ENCODE measurements around the gene KPNA1.
A peak's percentile ranks its signal among the peaks of the same experiment; 100 is the strongest.
"Not testable (repeated sequence)": the region's sequence is repeated elsewhere in the genome, so short reads cannot be mapped to it uniquely, and the experiment has no call there.

KPNA1 gene

DNA sequence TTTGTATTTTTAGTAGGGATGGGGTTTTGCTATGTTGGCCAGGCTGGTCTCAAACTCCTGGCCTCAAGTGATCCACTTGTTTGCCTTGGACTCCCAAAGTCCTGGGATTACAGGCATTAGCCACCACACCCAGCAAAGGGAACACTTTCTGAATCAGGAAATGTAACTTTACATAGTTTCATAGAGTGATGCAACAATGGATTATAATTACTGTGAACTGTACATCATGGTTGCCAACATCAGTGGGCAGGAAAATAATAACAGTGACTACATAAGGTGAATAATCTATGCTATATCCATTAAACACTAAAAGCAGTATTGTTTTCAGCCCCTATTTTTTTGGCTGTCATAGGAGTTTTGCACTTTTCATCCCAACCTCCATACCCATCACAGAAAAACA is 5.0 kb upstream of the KPNA1 start:
- no peak for DNase-seq (ENCODE audit: low spot score)

DNA sequence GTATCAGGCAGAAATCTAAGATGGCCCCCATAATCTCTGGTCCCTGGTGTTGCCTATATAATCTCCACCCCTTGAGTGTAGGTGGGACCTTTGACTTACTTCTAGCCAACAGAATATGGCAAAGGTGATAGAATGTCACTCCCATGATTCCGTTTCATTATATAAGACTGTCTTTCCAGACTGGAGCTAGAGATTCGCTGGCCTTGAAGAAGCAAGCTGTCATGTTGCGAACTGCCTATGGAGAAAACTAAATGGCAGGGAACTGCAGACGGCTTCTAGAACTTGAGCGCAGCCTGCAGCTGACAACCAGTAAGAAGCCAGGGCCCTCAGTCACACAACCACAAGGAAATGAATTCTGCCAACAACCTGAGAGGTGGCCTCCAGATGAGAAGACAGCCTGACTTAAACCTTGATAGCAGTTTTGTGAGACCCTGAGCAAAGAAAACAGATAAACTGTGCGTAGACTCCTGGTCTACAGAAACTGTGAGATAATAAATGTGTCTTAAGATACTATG is 2.2 kb upstream of the KPNA1 start:
- no peak for DNase-seq (ENCODE audit: low spot score)

DNA sequence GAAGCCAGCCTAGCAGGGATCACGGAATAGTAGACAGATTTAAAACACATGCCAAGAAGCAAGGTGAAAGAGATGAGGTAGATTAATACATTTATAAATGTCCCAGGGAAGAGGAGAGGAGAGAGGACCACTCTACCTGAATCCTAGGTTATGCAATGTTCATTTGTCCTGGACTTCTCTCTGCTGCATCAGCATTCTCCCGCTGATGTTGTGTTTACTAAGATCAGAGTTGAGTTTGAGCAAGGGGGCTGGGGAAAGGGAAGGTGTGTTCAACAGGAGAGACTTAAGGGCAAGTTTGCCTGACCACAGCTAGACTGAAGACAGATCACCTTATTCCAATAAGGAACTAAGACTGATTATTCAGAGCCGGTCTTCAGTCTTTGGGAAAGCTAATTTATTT is 1.1 kb upstream of the KPNA1 start:
- DNase-seq (ENCODE audit: low spot score) = no peak

DNA sequence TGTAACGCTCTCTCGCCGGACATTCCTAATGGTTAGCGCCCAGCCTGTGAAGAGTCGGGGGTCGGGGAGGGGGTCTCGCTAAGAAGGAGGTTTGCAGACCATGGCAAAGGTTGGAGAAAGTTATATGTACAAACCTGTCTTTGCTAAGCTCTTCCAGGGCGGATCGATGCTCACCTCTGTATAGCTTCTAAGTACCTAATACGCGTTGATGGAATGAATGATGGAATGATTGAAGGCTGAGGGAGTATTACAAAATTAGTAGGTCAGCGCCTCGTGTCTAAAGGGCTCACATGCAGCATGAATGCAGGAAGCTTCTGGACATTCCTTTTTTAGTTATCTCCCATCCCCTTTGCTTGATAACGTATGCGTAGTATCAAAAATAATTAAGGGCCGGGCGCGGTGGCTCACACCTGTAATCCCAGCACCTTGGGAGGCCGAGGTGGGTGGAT is 305 bp upstream of the KPNA1 start:
- no peak for DNase-seq (ENCODE audit: low spot score)

DNA sequence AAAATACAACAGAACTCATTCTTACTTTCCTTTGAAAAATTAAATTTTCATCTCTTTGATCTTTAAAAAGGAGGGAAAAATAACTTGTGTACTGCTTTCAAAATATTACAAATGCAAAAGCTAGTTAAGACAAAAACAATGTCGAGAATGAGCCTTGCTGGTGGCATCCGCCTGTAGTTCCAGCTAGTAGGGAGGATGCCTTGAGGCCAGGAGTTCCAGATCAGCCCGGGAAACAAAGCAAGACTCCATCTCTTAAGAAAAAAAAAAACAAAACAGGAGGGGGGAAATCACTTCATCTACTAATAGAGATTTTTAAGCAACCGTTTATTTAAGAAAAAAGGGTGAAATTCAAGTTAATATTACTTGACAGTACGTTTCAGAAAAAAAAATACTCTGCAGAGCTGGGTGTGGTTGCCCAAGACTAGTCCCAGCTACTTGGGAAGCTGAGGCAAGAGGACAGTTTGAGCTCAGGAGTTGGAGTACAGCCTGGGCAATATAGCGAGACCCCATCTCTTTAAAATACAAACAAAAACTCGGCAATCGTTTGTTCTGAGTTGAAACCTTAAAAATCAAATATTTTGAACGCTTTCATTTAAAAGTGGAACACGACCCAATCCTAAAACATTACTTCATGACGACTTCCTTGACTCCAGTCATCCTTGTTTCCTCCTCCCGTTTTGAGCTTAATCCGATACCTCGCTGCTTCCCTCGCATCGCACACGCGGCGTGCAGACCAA is 1.2 kb downstream of the KPNA1 start:
- DNase-seq (ENCODE audit: low spot score) = no peak

DNA sequence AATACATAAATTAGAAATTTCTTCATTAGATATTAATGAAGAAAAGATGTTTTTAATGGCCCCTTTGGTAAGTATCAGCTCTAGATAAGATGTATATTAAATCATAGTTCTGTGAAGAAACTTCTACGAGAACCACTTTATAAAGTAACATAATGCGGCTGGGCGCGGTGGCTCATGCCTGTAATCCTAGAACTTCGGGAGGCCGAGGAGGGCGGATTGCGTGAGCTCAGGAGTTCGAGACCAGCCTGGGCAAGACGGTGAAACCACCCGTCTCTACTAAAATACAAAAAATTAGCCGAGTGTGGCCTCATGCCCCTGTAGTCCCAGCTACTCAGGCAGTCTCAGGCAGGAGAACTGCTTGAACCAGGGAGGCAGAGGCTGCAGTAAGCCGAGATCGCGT is 2.5 kb downstream of the KPNA1 start:
- no peak for DNase-seq (ENCODE audit: low spot score)

DNA sequence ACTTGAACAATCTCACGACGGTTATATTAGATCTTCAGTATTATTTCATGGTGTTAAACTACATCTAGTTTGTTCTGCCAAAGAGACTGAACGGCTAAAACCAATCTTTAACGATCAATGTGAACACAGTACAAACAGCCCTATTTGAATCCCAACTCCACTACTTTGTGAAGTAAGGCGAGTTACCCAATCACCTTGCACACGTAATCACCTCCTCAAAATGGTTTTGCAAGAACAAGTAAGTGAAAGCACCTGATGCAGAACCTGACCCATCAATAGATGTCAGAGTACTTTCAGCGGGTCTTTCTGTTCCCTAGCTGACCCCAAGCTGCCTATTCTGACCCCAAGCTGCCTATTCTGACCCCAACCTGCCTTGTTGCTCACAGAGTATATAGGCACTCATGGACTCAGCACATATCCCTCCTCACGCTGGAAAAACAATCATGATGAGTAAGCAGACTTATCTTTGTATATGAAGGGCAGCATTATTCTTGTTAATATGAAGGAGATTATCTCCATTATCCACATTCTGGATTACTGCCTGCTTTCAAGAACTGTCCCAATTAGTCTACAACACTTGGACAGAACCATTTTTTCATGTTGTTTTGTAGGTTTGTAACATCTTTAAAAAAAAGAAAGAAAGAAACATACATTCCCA is 3.7 kb downstream of the KPNA1 start:
- no peak for DNase-seq (ENCODE audit: low spot score)

DNA sequence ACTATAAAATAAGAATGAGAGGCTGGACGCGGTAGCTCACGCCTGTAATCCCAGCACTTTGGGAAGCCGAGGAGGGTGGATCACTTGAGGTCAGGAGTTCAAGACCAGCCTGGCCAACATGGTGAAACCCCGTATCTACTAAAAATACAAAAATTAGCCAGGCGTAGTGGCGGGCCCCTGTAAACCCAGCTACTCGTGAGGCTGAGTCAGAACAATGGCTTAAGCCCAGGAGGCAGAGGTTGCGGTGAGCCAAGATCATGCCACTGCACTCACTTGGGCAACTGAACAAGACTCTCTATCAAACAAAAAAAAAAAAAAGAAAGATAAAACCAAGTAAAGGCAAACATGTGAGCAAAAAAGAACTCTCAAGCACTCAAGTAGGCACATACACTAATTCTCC is 5.8 kb downstream of the KPNA1 start:
- not testable (repeated sequence) for DNase-seq (ENCODE audit: low spot score)

DNA sequence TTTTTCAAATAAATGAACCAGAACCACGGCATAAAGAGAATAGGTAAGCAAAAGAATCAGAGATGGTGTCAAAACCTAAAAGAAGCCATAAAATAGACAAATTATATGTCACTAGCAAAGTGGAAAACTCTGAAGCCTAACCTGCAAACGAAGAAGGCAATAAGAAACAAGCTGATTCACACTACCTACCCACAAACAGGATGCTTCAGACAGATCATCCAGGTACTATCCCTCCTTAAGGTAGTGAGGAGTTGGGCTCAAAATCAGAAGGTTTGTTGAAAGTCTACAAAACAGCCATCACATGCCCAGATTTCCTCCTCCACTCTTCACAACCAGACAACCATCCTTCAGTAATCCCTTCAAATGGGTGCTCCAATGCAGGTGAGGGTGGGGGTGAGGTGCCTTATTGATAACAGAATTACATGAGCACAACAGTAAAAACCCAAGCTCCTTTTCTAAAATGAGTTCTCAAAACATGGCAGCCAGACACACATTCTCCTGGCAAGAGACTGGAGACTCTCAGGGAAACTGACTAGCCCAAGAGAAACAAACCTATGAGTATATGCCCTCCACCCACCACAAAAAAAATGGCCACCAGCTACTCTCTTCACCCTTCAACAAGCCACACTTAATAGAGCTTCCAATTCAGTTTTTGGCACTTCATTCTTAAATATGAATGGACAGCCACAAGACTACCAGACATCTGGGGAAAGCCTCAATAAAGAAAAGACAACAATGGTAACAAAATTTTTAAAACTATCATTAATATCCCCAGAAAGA is 6.4 kb downstream of the KPNA1 start:
- DNase-seq (ENCODE audit: low spot score) = no peak

DNA sequence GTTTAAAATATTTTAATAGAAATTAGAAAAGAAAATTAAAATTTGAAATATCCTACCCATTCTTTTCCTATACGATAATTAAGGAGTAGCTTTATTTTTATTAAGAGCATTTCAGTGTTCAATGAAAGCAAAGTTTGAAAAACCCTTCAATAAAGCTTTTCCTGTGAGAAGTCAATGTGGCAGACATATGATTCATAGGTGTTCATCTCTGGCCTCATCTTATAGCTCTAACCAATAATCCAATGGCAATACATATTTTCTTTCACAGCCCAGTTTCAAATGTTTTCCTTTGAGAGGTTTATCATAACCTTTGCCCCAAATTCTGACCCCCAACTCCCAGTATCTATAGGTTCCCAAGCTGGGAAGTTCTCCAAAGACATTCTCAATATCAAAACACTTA is 8.3 kb downstream of the KPNA1 start:
- DNase-seq (ENCODE audit: low spot score) = no peak

DNA sequence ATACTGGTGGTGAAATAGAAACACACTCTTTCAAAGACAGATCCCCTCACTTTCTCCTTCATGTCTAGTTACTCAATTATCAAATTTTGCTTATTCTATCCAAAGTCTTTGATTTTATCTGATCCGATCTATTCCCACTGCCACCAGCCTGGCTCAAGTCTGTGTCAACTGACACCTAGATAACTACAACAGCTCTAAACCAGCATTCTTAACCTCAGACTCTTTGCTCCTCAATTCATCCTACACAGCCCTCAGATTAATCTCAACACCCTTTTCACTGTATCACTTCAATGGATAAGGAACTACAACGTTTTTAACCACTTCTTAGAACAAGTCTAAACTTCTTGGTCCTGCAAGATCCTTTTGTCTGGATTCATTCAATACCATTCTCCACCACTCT is 9.1 kb downstream of the KPNA1 start:
- DNase-seq (ENCODE audit: low spot score) = no peak

DNA sequence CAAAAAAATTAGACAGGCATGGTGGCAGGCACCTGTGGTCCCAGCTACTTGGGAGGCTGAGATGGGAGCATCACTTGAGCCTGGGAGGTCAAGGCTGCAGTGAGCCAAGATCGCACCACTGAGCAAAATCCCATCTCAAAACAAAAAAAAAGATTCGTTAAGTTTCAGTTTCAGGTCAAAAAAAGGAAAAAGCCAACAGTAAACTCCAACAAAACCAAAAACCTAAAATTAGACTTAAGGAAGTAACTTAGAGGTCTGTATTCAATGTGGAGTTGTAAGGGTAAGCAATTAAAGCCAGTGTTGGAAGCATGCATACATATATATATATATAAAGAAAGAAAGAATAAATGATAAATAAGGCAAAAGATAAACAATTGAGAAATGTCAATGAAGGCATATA is 11.8 kb downstream of the KPNA1 start:
- DNase-seq (ENCODE audit: low spot score) = peak; percentile 14

DNA sequence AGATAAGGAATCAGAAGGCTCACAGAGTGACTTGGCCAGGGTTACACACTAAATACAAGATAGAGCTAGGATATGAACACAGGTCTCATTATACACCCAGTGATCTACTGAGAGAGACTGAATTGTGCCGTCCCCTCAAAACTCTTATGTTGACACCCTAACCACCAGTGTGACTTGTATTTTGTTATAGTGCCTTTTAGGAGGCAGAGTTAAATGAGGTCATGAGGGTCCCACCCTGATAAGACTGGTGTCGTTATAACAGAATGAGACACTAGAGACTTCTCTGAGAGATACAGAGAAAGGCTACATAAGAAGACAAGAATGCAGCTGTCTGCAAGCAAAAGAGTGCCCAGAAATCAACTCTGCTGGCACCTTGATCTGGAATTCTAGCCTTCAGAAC is 12.6 kb downstream of the KPNA1 start:
- no peak for DNase-seq (ENCODE audit: low spot score)

DNA sequence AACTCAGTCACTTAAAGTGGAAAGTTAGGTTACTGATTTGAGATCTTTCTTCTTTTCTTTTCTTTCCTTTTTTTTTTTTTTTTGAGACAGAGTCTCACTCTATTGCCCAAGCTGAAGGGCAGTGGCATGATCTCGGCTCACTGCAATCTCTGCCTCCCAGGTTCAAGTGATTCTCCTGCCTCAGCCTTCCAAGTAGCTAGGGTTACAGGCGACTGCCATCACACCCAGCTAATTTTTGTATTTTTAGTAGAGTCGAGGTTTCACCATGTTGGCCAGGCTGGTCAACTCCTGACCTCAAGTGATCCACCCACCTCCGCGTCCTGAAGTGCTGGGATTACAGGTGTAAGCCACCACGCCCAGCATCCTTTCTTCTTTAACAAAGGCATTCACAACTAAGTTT is 13.8 kb downstream of the KPNA1 start:
- DNase-seq (ENCODE audit: low spot score) = not testable (repeated sequence)

DNA sequence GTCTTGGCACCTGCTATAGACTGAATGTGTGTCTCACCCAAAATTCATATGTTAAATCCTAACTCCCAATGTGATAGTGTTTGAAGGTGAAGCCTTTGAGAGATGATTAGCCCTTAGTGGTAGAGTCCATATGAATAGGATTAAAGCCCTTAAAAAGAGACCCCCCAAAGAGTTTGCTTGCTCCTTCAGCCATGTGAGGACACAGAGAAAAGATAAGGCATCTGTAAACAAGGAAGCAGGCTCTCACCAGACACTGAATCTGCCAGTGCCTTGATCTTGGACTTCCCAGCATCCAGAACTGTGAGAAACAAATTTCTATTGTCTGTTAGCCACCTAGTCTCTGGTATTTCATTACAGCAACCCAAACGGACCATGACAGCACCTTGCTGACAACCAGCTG is 16.6 kb downstream of the KPNA1 start:
- no peak for DNase-seq (ENCODE audit: low spot score)

DNA sequence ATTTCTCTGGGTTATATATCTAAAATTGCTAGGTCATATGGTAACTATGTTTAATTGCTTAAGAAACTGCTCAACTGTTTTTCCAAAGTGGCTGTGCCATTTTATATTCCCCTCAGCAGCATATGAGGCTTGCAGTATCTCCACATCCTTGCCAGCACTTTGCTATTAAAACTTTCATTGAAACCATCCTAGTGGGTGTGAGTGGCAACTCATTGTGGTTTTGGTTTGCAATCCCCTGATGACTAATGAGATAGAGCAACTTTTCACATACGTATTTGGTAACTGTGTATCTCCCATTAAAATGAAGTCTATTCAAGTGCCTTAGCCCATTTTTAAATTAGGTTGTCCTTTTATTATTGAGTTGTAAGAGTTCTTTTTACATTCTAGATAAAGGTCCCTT is 17.3 kb downstream of the KPNA1 start:
- no peak for DNase-seq (ENCODE audit: low spot score)

DNA sequence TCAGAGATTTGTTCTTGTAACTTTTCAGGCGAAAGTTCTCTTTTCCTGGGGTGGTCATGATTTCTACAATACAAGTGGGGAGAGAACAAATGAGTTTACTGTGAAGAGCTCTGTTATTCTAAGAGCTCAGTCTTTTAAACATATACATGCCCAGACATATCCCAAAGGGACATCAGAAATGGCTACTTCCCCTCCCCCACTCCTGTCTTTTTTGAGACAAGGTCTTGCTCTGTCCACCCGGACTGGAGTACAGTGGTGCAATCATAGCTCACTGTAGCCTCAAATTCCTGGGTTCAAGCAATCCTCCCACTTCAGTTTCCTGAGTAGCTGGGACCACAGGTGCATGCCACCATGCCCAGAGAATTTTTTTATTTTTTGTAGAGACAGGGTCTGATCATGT is 18.2 kb downstream of the KPNA1 start:
- no peak for DNase-seq (ENCODE audit: low spot score)

DNA sequence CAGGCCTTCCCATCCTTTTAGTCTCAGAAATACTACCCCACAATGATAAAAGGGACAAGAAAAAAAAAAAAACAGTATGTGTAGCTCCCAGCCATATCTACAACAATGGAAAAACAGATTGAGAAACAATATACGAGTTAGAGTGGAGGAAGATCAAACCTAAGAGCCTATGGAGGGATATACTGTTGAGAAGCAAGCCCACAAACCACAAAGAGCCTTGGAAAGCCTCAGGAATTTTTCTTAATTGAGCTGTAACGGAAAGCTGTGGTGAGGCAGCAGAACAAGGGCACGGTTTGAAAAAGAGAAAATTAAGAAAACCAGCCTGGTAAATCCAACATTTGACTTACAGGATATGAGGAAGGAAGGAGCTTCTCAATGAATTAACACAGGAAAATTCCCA is 21.4 kb downstream of the KPNA1 start:
- no peak for DNase-seq (ENCODE audit: low spot score)

DNA sequence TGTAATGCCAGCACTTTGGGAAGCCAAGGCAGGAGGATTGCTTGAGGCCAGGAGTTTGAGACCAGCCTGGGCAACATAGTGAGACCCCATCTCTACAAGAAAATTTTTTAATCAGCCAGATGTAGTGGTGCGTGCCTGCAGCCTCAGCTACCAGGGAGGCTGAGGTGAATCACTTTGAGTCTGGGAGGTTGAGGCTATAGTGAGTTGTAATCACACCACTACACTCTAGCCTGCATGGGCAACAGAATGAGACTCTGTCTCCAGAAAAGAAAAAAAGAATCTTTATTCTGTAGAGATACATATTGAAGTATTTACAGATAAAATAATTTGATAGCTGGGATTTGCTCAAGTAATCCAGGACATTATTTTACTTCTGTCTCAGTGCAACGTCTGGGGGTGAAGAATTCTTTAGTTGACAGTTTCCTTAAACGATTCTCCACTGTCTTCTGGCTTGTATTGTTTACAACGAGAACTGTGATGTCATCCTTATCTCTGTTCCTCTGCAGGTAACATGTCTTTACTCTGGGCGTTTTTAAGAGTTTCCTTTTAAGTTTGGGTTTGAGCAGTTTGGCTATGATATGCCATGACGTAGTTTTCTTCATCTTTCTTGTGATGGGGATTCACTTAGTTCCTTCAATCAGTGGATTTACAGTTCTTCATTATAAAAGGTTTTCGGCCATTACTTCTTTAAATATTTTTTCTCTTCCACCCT is 26.3 kb downstream of the KPNA1 start:
- DNase-seq (ENCODE audit: low spot score) = no peak

DNA sequence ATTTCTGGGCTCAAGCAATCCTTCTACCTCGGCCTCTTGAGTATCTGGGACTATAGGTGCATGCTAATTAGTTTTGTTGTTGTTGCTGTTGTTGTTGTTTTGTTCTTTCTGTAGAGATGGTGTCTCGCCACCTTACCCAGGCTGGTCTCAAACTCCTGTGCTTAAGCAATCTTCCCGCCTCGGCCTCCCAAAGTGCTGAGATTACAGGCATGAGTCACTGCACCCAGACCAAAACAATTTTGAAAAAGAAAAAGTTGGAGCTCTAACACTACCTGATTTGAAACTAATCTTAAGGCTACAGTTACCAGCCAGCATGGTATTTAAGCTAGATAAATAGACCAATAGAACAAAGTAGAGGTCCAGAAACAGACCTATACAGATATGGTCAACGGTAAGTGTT is 29.8 kb downstream of the KPNA1 start:
- no peak for DNase-seq (ENCODE audit: low spot score)

DNA sequence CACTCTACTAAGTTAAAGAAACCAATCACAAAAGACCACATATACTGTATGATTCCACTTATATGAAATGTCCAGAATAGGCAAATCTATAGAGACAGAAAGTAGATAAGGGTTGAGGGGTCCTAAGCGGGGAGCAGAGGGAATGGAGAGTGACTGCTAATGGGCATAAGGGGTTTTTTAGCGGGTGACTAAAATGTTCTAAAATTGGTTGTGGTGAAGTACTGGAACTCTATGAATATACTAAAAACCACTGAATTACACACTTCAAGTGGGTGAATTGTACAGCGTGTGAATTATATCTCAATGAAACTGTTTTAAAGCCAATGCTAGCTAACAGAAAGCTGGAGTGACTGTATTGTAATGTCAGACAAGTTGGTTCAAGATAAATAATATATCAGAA is 33.3 kb downstream of the KPNA1 start:
- DNase-seq (ENCODE audit: low spot score) = no peak

DNA sequence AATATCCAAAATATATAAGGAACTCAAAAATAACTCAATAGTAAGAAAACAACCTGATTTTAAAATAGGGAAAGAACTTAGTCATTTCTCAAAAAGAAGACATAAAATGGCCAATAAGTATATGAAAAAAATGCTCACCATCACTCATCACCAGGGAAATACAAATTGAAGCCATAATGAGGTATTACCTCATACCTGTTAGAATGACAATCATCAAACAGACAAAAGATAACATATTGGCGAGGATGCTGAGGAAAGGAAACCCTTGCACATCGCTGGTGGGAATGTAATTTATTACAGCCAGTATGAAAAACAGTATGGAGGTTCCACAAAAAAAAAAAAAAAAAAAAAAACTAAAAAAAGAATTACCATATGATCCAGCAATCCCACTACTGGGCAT is 38.2 kb downstream of the KPNA1 start:
- DNase-seq (ENCODE audit: low spot score) = no peak
